BLaER1 treated with 17β-estradiol and CSF1 and Interleukin-3, amounts not matched to agents 10 nM and 100 nM (cell line): ENCODE measurements around the gene PIK3AP1.

Experiments
- H3K27ac ChIP-seq, 11 experiments: shearing (Covaris generic); formaldehyde crosslinking; 2 replicates each; pipeline ENCODE4 v1.8.1; 2022
- H3K27me3 ChIP-seq, 11 experiments: shearing (Covaris generic); formaldehyde crosslinking; 2 replicates each; pipeline ENCODE4 v1.8.1; 2022
- H3K36me3 ChIP-seq, 11 experiments: shearing (Covaris generic); formaldehyde crosslinking; 2 replicates each; pipeline ENCODE4 v1.8.1; 2022
- H3K4me1 ChIP-seq, 10 experiments: shearing (Covaris generic); formaldehyde crosslinking; 2 replicates each; pipeline ENCODE4 v1.8.1; 2022
- H3K4me2 ChIP-seq, 11 experiments: shearing (Covaris generic); formaldehyde crosslinking; 2 replicates each; pipeline ENCODE4 v1.8.1; 2022
- H3K4me3 ChIP-seq, 10 experiments: shearing (Covaris generic); formaldehyde crosslinking; 2 replicates each; pipeline ENCODE4 v1.8.1; 2022
- H3K9ac ChIP-seq, 11 experiments: shearing (Covaris generic); formaldehyde crosslinking; 2 replicates each; pipeline ENCODE4 v1.8.1; 2022
- H3K9me3 ChIP-seq, 11 experiments: shearing (Covaris generic); formaldehyde crosslinking; replicated peaks in 1 of 11; 2 replicates each; pipeline ENCODE4 v1.8.1; 2022
- H4K20me1 ChIP-seq, 11 experiments: shearing (Covaris generic); formaldehyde crosslinking; 2 replicates each; pipeline ENCODE4 v1.8.1; 2022
- Cebpa-rat ChIP-seq, 11 experiments: shearing (Covaris generic); IDR thresholded peaks; 2 replicates each; pipeline ENCODE4 v1.8.1; 2022

PIK3AP1 gene

GRCh38 chr10:96587264-96588059, 132.9 kb downstream of the PIK3AP1 start:
- Histone ChIP-seq H3K27me3 (no peaks in the 10 kb centered on the region), H3K4me3 (peak overlapping the region; percentile 88 to 97 (median 93)), H3K36me3 (peaks cover 0 to 33% (median 18%) of the 10 kb centered on the region in 11 experiments; a peak in 16 of 22 replicates), H3K4me2 (peak overlapping the region; percentile 87 to 95 (median 91)), H3K4me1 (peaks cover 68 to 85% (median 75%) of the 10 kb centered on the region in 10 experiments), H4K20me1 (peaks cover 36 to 60% (median 42%) of the 10 kb centered on the region in 11 experiments), H3K27ac (peak overlapping the region; percentile 97 to 99 (median 99)), H3K9ac (peak overlapping the region; percentile 98 to 99 (median 99)), H3K9me3 (no peaks in the 10 kb centered on the region; a peak in 1 of 22 replicates)
- peak in 1 of 11 experiments; percentile 40; a peak in 1 of 22 replicates for TF ChIP-seq Cebpa-rat (IDR thresholded peaks at IDR 0.05)

- TF ChIP-seq Cebpa-rat (IDR thresholded peaks at IDR 0.05), result no peak
- Histone ChIP-seq H3K4me2 (peak within 1 kb of the TSS; percentile 87 to 95 (median 91)), H3K36me3 (peaks cover 0 to 33% (median 17%) of the 10 kb centered on the region in 11 experiments; a peak in 15 of 22 replicates)
These were observed 133.7 kb downstream of the PIK3AP1 start, which contains the start of gene TM9SF3 for GRCh38 chr10:96586419-96587263. TM9SF3 (minus strand) TSS chr10:96587012; CDS start chr10:96586835, 177 bp downstream.

GRCh38 chr10:96585736-96586418, 134.4 kb downstream of the PIK3AP1 start:
- peak overlapping the region; percentile 87 to 95 (median 91) for H3K4me2 ChIP-seq
- H3K27me3 ChIP-seq, result no peaks in the 10 kb centered on the region
- H3K36me3 ChIP-seq, result peaks cover 0 to 33% (median 17%) of the 10 kb centered on the region in 11 experiments; a peak in 15 of 22 replicates
- peak overlapping the region; percentile 98 to 99 (median 99) for H3K9ac ChIP-seq
- H3K4me1 ChIP-seq, result peaks cover 55 to 79% (median 71%) of the 10 kb centered on the region in 10 experiments
- peak overlapping the region; percentile 97 to 99 (median 99) for H3K27ac ChIP-seq
- H3K4me3 ChIP-seq, result peak overlapping the region; percentile 88 to 97 (median 93)
- no peaks in the 10 kb centered on the region for H3K9me3 ChIP-seq
- TF ChIP-seq Cebpa-rat (IDR thresholded peaks at IDR 0.05), result no peak
- H4K20me1 ChIP-seq, result peaks cover 51 to 60% (median 56%) of the 10 kb centered on the region in 11 experiments

More at GRCh38 chr10:96586419-96587263, 133.7 kb downstream of the PIK3AP1 start, which contains the start of gene TM9SF3:
- H4K20me1 ChIP-seq, result peaks cover 43 to 60% (median 49%) of the 10 kb centered on the region in 11 experiments
- no peaks in the 10 kb centered on the region for H3K27me3 ChIP-seq
- H3K4me3 ChIP-seq, result peak within 1 kb of the TSS; percentile 88 to 97 (median 93)
- peak within 1 kb of the TSS; percentile 97 to 99 (median 99) for H3K27ac ChIP-seq
- no peaks in the 10 kb centered on the region for H3K9me3 ChIP-seq
- H3K4me1 ChIP-seq, result peaks cover 60 to 84% (median 74%) of the 10 kb centered on the region in 10 experiments
- H3K9ac ChIP-seq, result peak within 1 kb of the TSS; percentile 98 to 99 (median 99)

GRCh38 chr10:96584474-96584873, 135.8 kb downstream of the PIK3AP1 start:
- H3K9me3 ChIP-seq, result no peaks in the 10 kb centered on the region
- peaks cover 65 to 72% (median 69%) of the 10 kb centered on the region in 11 experiments for H4K20me1 ChIP-seq
- H3K4me1 ChIP-seq, result peaks cover 41 to 78% (median 62%) of the 10 kb centered on the region in 10 experiments
- H3K4me2 ChIP-seq, result peak overlapping the region; percentile 65 to 95 (median 91)
- H3K27me3 ChIP-seq, result no peaks in the 10 kb centered on the region
- H3K27ac ChIP-seq, result 0 out of 22 replicates have a peak overlapping the region, but pooled peaks of 1 of the 11 experiments have one; percentile 14
- TF ChIP-seq Cebpa-rat (IDR thresholded peaks at IDR 0.05), result no peak
- peaks cover 0 to 46% (median 23%) of the 10 kb centered on the region in 11 experiments; a peak in 16 of 22 replicates for H3K36me3 ChIP-seq
- H3K4me3 ChIP-seq, result peak overlapping the region in 9 of 10 experiments; percentile 88 to 97 (median 93); a peak in 14 of 20 replicates
- H3K9ac ChIP-seq, result peak overlapping the region in 5 of 11 experiments; percentile 11 to 99 (median 48); a peak in 11 of 22 replicates

- no peak for TF ChIP-seq Cebpa-rat (IDR thresholded peaks at IDR 0.05)
- H3K36me3 ChIP-seq, result peaks cover 0 to 50% (median 27%) of the 10 kb centered on the region in 11 experiments; a peak in 17 of 22 replicates
- H3K27ac ChIP-seq, result 0 out of 22 replicates have a peak overlapping the region, but pooled peaks of 1 of the 11 experiments have one; percentile 14
- H3K4me3 ChIP-seq, result peak overlapping the region in 9 of 10 experiments; percentile 88 to 97 (median 93); a peak in 9 of 20 replicates
- no peaks in the 10 kb centered on the region for H3K27me3 ChIP-seq
- peaks cover 37 to 74% (median 58%) of the 10 kb centered on the region in 10 experiments for H3K4me1 ChIP-seq
- H4K20me1 ChIP-seq, result peaks cover 69 to 76% (median 74%) of the 10 kb centered on the region in 11 experiments
- peak overlapping the region; percentile 65 to 95 (median 91) for H3K4me2 ChIP-seq
- H3K9me3 ChIP-seq, result no peaks in the 10 kb centered on the region
- peak overlapping the region in 3 of 11 experiments; percentile 11 to 48 (median 45); a peak in 7 of 22 replicates for H3K9ac ChIP-seq
These were observed 136.3 kb downstream of the PIK3AP1 start for GRCh38 chr10:96584035-96584434.

- no peak overlapping the region for H3K9ac ChIP-seq
- H3K4me3 ChIP-seq, result no peak overlapping the region
- H3K4me1 ChIP-seq, result peaks cover 14 to 77% (median 33%) of the 10 kb centered on the region in 10 experiments; a peak in 19 of 20 replicates
- H3K9me3 ChIP-seq, result peaks cover 0 to 9% (median 5%) of the 10 kb centered on the region in 11 experiments; a peak in 8 of 22 replicates
- H3K27ac ChIP-seq, result no peak overlapping the region
- no peak for TF ChIP-seq Cebpa-rat (IDR thresholded peaks at IDR 0.05)
- H3K27me3 ChIP-seq, result no peaks in the 10 kb centered on the region
- H4K20me1 ChIP-seq, result peaks cover 81 to 100% (median 99%) of the 10 kb centered on the region in 11 experiments
- H3K36me3 ChIP-seq, result peaks cover 28 to 95% (median 58%) of the 10 kb centered on the region in 11 experiments
- no peak overlapping the region for H3K4me2 ChIP-seq
These were observed 141.2 kb downstream of the PIK3AP1 start for GRCh38 chr10:96579133-96579532.

GRCh38 chr10:96578633-96579032, 141.7 kb downstream of the PIK3AP1 start:
- H4K20me1 ChIP-seq, result peaks cover 76 to 100% (median 99%) of the 10 kb centered on the region in 11 experiments
- no peak overlapping the region for H3K4me2 ChIP-seq
- no peak overlapping the region for H3K4me3 ChIP-seq
- H3K9ac ChIP-seq, result no peak overlapping the region
- peaks cover 9 to 72% (median 28%) of the 10 kb centered on the region in 10 experiments; a peak in 18 of 20 replicates for H3K4me1 ChIP-seq
- no peaks in the 10 kb centered on the region for H3K27me3 ChIP-seq
- peaks cover 31 to 95% (median 59%) of the 10 kb centered on the region in 11 experiments for H3K36me3 ChIP-seq
- H3K9me3 ChIP-seq, result peaks cover 0 to 9% (median 5%) of the 10 kb centered on the region in 11 experiments; a peak in 8 of 22 replicates
- H3K27ac ChIP-seq, result no peak overlapping the region
- TF ChIP-seq Cebpa-rat (IDR thresholded peaks at IDR 0.05), result no peak
